ENCODE results near the gene DGKB. TPM values are rescaled to one million over a fixed set of nuclear protein-coding genes. Genes with fewer than 3 reads are reported as not detected.

The DGKB gene
- total RNA-seq, 1 experiment from 2014 or later = not detected

DNA sequence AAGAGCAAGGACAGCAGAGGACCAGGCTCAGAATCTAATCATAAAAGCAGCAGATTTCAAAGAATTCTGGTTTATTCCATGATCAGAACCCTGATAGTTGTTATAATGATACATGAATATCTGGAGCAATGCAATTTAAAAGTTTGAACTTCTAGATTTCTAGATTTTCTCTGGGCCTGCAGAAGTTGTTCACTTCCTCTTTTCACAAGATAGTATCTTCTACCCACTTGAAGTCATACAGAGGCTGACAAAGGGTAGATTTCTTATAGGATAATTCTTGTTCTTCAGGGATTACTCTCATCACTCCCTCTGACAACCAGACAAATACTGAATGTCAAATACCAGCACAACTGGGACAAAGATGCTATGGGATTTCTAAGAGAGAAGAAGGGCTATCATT is 593.1 kb downstream of the DGKB start:
- ATAC-seq = no peak
- H3K36me3 ChIP-seq (ENCODE audit: control insufficient read depth, insufficient read depth, low read length) = no peaks in the 10 kb centered on the region
- no peak overlapping the region for H3K27ac ChIP-seq (ENCODE audit: low read length)
- intact Hi-C loops (cut with micrococcal nuclease; ENCODE audit: unreplicated experiment) = no loop called here
- TF ChIP-seq, protein P1, sequence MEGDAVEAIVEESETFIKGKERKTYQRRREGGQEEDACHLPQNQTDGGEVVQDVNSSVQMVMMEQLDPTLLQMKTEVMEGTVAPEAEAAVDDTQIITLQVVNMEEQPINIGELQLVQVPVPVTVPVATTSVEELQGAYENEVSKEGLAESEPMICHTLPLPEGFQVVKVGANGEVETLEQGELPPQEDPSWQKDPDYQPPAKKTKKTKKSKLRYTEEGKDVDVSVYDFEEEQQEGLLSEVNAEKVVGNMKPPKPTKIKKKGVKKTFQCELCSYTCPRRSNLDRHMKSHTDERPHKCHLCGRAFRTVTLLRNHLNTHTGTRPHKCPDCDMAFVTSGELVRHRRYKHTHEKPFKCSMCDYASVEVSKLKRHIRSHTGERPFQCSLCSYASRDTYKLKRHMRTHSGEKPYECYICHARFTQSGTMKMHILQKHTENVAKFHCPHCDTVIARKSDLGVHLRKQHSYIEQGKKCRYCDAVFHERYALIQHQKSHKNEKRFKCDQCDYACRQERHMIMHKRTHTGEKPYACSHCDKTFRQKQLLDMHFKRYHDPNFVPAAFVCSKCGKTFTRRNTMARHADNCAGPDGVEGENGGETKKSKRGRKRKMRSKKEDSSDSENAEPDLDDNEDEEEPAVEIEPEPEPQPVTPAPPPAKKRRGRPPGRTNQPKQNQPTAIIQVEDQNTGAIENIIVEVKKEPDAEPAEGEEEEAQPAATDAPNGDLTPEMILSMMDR (IDR thresholded peaks at IDR 0.05) = no peak
- TF ChIP-seq SIN3A (IDR thresholded peaks at IDR 0.05; ENCODE audit: borderline replicate concordance, insufficient read depth, low read depth, low read length) = no peak
- TF ChIP-seq POLR2AphosphoS5 (IDR thresholded peaks at IDR 0.05; ENCODE audit: low read depth, low read length) = no peak
- no peak for TF ChIP-seq TCF7L2 (IDR thresholded peaks at IDR 0.05; ENCODE audit: low read depth, low read length)
- TF ChIP-seq, protein P2, sequence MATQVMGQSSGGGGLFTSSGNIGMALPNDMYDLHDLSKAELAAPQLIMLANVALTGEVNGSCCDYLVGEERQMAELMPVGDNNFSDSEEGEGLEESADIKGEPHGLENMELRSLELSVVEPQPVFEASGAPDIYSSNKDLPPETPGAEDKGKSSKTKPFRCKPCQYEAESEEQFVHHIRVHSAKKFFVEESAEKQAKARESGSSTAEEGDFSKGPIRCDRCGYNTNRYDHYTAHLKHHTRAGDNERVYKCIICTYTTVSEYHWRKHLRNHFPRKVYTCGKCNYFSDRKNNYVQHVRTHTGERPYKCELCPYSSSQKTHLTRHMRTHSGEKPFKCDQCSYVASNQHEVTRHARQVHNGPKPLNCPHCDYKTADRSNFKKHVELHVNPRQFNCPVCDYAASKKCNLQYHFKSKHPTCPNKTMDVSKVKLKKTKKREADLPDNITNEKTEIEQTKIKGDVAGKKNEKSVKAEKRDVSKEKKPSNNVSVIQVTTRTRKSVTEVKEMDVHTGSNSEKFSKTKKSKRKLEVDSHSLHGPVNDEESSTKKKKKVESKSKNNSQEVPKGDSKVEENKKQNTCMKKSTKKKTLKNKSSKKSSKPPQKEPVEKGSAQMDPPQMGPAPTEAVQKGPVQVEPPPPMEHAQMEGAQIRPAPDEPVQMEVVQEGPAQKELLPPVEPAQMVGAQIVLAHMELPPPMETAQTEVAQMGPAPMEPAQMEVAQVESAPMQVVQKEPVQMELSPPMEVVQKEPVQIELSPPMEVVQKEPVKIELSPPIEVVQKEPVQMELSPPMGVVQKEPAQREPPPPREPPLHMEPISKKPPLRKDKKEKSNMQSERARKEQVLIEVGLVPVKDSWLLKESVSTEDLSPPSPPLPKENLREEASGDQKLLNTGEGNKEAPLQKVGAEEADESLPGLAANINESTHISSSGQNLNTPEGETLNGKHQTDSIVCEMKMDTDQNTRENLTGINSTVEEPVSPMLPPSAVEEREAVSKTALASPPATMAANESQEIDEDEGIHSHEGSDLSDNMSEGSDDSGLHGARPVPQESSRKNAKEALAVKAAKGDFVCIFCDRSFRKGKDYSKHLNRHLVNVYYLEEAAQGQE (IDR thresholded peaks at IDR 0.05; ENCODE audit: insufficient read depth in 1 of 2, low read depth in 2 of 2, low read length in 1 of 2) = no peak
- no peaks in the 10 kb centered on the region for H3K9me3 ChIP-seq (ENCODE audit: control insufficient read depth, insufficient read depth, low read depth, low read length)
- ChIA-PET CTCF (no interaction called here), POLR2A (no interaction called here)
- H3K4me1 ChIP-seq (ENCODE audit: control insufficient read depth, insufficient read depth, low read length) = no peaks in the 10 kb centered on the region
- H3K4me3 ChIP-seq (ENCODE audit: low read depth in 2 of 2, low read length in 2 of 2) = no peak overlapping the region
- no peaks in the 10 kb centered on the region for H3K27me3 ChIP-seq (ENCODE audit: control insufficient read depth, insufficient read depth, low read length)
- BruUV-seq (replicated peaks) = no TSS peak
- in situ Hi-C loops (cut with HindIII; ENCODE audit: low pct_unique_long_range_greater_than_20kb, low sequenced_read_pairs) = no loop called here
- no peak for DNase-seq (ENCODE audit: low read depth, low spot score)

DNA sequence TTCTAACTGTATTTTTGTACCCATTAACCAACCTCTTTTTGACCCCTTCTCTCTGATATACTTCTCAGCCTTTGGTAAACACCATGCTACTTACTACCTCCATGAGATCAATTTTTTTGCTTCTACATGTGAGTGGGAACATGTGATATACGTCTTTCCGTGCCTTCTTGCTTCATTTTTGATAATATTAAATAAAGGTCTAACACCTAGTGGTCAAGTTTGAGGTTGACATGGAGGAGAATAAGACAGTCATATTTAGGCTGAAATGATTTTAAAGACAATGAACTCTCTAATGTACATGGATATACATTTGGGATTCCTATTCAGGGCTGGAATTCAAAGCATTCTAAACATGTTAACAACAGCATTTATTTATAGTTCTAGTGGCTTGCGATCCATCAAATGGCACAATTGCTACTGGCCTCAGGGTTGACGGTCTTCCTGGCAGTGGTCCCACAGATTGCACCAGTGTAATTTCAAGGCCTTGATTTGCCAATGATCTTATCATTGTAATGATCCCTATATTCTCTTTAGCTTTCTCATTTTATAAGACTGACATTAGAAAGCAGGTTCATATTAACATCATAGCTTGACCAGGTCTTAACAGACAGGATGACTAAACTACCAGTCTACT is 597.2 kb downstream of the DGKB start:
- Histone ChIP-seq H3K27ac (ENCODE audit: low read length) (no peak overlapping the region), H3K27me3 (ENCODE audit: control insufficient read depth, insufficient read depth, low read length) (no peaks in the 10 kb centered on the region), H3K36me3 (ENCODE audit: control insufficient read depth, insufficient read depth, low read length) (no peaks in the 10 kb centered on the region), H3K4me1 (ENCODE audit: control insufficient read depth, insufficient read depth, low read length) (no peaks in the 10 kb centered on the region), H3K4me3 (ENCODE audit: low read depth in 2 of 2, low read length in 2 of 2) (no peak overlapping the region), H3K9me3 (ENCODE audit: control insufficient read depth, insufficient read depth, low read depth, low read length) (no peaks in the 10 kb centered on the region)
- ATAC-seq = no peak
- BruUV-seq (replicated peaks) = no TSS peak
- ChIA-PET POLR2A (no interaction called here), CTCF (no interaction called here)
- in situ Hi-C loops (cut with HindIII; ENCODE audit: low pct_unique_long_range_greater_than_20kb, low sequenced_read_pairs) (no loop called here), intact Hi-C loops (cut with micrococcal nuclease; ENCODE audit: unreplicated experiment) (no loop called here)
- no peak for TF ChIP-seq POLR2AphosphoS5 (IDR thresholded peaks at IDR 0.05; ENCODE audit: low read depth, low read length)
- no peak for TF ChIP-seq TCF7L2 (IDR thresholded peaks at IDR 0.05; ENCODE audit: low read depth, low read length)
- DNase-seq (ENCODE audit: low read depth, low spot score) = no peak

DNA sequence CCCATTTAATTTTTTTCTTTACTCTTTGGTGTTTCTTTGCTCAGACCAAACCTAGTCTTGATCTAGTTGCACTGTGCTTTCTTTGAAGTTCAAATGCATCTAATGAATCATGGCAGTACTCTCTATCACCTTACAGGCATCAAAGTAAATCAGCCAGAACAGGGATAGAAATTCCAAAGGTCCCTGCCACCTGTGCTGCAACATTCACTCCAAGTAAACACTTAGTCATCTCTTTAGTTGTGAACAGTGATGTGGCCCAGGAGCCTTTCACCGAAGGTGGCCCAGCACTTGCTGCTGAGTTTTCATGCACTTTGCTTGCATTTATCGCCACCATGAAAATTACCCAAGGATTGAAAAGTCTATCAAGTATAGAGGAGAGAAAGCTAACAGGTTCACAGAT is 599.0 kb downstream of the DGKB start:
- BruUV-seq (replicated peaks) = no TSS peak
- no peak for ATAC-seq
- TF ChIP-seq, protein P2 (IDR thresholded peaks at IDR 0.05; ENCODE audit: insufficient read depth in 1 of 2, low read depth in 2 of 2, low read length in 1 of 2) = no peak
- TF ChIP-seq POLR2AphosphoS5 (IDR thresholded peaks at IDR 0.05; ENCODE audit: low read depth, low read length) (no peak), TCF7L2 (IDR thresholded peaks at IDR 0.05; ENCODE audit: low read depth, low read length) (no peak), SIN3A (IDR thresholded peaks at IDR 0.05; ENCODE audit: borderline replicate concordance, insufficient read depth, low read depth, low read length) (no peak)
- TF ChIP-seq, protein P1 (IDR thresholded peaks at IDR 0.05) = no peak

More for the DNA sequence above, 599.0 kb downstream of the DGKB start:
- Histone ChIP-seq H3K36me3 (ENCODE audit: control insufficient read depth, insufficient read depth, low read length) (no peaks in the 10 kb centered on the region), H3K4me3 (ENCODE audit: low read depth in 2 of 2, low read length in 2 of 2) (no peak overlapping the region), H3K4me1 (ENCODE audit: control insufficient read depth, insufficient read depth, low read length) (no peaks in the 10 kb centered on the region), H3K27me3 (ENCODE audit: control insufficient read depth, insufficient read depth, low read length) (no peaks in the 10 kb centered on the region), H3K9me3 (ENCODE audit: control insufficient read depth, insufficient read depth, low read depth, low read length) (no peaks in the 10 kb centered on the region), H3K27ac (ENCODE audit: low read length) (no peak overlapping the region)
- ChIA-PET POLR2A (no interaction called here), CTCF (no interaction called here)
- intact Hi-C loops (cut with micrococcal nuclease; ENCODE audit: unreplicated experiment) (no loop called here), in situ Hi-C loops (cut with HindIII; ENCODE audit: low pct_unique_long_range_greater_than_20kb, low sequenced_read_pairs) (no loop called here)
- no peak for DNase-seq (ENCODE audit: low read depth, low spot score)
